Colonic mucosa (tissue), 4 donors: Measurements from ENCODE around the gene NCAPD3. TPM values are rescaled to one million over a fixed set of nuclear protein-coding genes. Genes with fewer than 3 reads are reported as not detected.

Experiments used
- DNase-seq: peaks from one replicate; pipeline ENCODE4 v3.0.0-alpha.2; 2020
- H3K27ac ChIP-seq: fragments of 200-600 bp; one replicate; pipeline ENCODE4 v1.8.0; 2021
- H3K27me3 ChIP-seq: fragments of 200-600 bp; one replicate; pipeline ENCODE4 v1.8.0; 2021
- H3K36me3 ChIP-seq: fragments of 200-600 bp; one replicate; pipeline ENCODE4 v1.8.0; 2021
- H3K4me1 ChIP-seq: fragments of 200-600 bp; one replicate; pipeline ENCODE4 v1.8.0; 2021; ENCODE audit warnings: mild to moderate bottlenecking
- H3K4me3 ChIP-seq: fragments of 200-600 bp; one replicate; pipeline ENCODE4 v1.8.0; 2021
- H3K9ac ChIP-seq, 2 donors: one replicate each; pipeline ENCODE4 v1.7.0; 2013; ENCODE audit warnings: control low read depth in 2 of 2, low read depth in 2 of 2, low read length in 2 of 2
- H3K9me3 ChIP-seq: fragments of 200-600 bp; one replicate; pipeline ENCODE4 v1.8.0; 2021
- intact Hi-C: fragments of 100-400 bp; cut with DNase I; formaldehyde crosslinking; loops from one replicate; pipeline ENCODE4 v1.14.1; 2022
- total RNA-seq, 2 donors: library from RNA; stranded (reverse); fragmentation: NEBNext Ultra II Directional in 1 of 2; extraction: Animal tissue kit (Norgen Biotek cat#: 25700) in 1 of 2; gene quantifications; one replicate each; pipeline ENCODE4 v1.2.1, GENCODE V29; 2021
- TF ChIP-seq, protein P1 (sequence below): fragments of 200-600 bp; IDR thresholded peaks from one replicate; pipeline ENCODE4 v1.8.0; 2022; ENCODE audit warnings: antibody characterized with exemption, mild to moderate bottlenecking
- donor health status: healthy.
- donor health status: DM: no; HTN: no; CAD: no.
- donor health status: DM: no; HTN: no; CAD: no.

Gene NCAPD3
- total RNA-seq, 2 donors from 2014 or later: 12.9 to 45.0 TPM

DNA sequence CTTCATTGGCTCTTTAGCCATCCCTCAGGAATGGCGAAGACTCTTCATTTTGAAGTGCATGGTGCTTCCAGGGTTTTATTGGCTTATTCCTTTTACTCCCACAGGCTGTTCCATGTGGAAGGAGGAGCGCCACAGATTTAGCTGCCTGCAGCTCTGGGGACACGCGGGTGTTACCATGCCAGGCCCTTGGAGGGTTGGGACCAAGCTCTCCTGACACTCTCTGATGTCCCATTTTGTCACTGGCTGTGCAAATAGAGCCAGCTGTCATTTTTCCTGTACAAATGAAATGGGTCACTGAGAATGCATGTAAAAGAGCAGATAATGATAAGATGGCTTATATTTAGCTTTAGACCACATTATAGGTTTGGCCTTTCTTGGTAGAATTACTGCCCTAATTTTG, 20.1 kb upstream of the NCAPD3 start:
- Histone ChIP-seq H3K36me3 (peaks cover 5% of the 10 kb centered on the region), H3K9ac (no peak overlapping the region), H3K27ac (no peak overlapping the region), H3K9me3 (no peaks in the 10 kb centered on the region), H3K4me1 (no peaks in the 10 kb centered on the region), H3K27me3 (no peaks in the 10 kb centered on the region), H3K4me3 (no peak overlapping the region)
- TF ChIP-seq, protein P1, sequence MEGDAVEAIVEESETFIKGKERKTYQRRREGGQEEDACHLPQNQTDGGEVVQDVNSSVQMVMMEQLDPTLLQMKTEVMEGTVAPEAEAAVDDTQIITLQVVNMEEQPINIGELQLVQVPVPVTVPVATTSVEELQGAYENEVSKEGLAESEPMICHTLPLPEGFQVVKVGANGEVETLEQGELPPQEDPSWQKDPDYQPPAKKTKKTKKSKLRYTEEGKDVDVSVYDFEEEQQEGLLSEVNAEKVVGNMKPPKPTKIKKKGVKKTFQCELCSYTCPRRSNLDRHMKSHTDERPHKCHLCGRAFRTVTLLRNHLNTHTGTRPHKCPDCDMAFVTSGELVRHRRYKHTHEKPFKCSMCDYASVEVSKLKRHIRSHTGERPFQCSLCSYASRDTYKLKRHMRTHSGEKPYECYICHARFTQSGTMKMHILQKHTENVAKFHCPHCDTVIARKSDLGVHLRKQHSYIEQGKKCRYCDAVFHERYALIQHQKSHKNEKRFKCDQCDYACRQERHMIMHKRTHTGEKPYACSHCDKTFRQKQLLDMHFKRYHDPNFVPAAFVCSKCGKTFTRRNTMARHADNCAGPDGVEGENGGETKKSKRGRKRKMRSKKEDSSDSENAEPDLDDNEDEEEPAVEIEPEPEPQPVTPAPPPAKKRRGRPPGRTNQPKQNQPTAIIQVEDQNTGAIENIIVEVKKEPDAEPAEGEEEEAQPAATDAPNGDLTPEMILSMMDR: no peak
- no peak for DNase-seq
- intact Hi-C loops: no loop called here

DNA sequence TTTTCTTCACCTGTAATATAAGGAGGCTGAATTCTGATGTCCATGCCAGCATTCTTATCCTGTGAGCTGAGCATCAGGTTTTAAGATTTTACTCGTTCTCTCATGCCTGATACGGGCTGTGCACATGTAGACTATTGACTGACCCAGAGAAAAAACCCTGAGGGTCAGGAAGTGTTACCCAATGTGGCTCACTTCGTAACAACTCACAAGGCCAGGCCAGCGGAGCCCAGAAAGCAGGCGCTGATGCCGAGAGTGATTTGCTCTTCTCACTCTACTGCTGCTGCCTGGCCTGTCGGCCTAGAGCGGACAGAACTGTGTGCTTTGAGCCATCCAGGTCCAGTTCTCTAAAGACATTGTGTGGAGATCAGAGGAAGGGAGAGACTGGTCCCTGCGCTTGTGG, 18.6 kb upstream of the NCAPD3 start:
- no peaks in the 10 kb centered on the region for H3K9me3 ChIP-seq
- no peak overlapping the region for H3K27ac ChIP-seq
- H3K9ac ChIP-seq: no peak overlapping the region
- TF ChIP-seq, protein P1: no peak
- H3K27me3 ChIP-seq: no peaks in the 10 kb centered on the region
- intact Hi-C loops: no loop called here
- peaks cover 5% of the 10 kb centered on the region for H3K36me3 ChIP-seq
- H3K4me3 ChIP-seq: no peak overlapping the region
- DNase-seq: no peak
- no peaks in the 10 kb centered on the region for H3K4me1 ChIP-seq

- intact Hi-C loops: no loop called here
- Histone ChIP-seq H3K9ac (no peak overlapping the region), H3K4me1 (no peaks in the 10 kb centered on the region), H3K27ac (no peak overlapping the region), H3K9me3 (no peaks in the 10 kb centered on the region), H3K36me3 (peaks cover 2% of the 10 kb centered on the region), H3K4me3 (no peak overlapping the region), H3K27me3 (no peaks in the 10 kb centered on the region)
- TF ChIP-seq, protein P1: no peak
- DNase-seq: no peak
Measured at GRCh38 chr11:134240592-134240991, 16.8 kb upstream of the NCAPD3 start.

DNA sequence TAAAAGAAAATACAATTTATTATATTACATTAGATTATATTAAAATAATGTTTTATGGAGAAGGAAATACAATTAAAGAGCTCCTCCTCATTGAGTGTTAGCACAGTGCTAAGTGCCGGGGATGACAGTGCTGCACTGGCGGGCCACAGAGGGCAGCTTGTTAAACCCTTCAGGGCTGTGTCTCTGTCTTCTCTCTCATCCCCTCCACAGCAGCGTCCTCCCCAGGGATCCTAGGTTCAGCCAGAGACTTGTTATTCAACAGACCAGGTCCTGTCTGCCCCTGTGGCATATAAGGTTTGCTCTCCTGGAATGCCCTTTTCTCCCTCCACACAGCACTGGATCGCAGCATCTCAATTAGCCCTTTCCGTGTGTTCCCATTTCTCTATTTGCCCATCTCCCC, 15.2 kb upstream of the NCAPD3 start:
- H3K9me3 ChIP-seq: no peaks in the 10 kb centered on the region
- H3K4me3 ChIP-seq: no peak overlapping the region
- H3K9ac ChIP-seq: no peak overlapping the region
- H3K27ac ChIP-seq: no peak overlapping the region
- DNase-seq: no peak
- TF ChIP-seq, protein P1: no peak
- H3K4me1 ChIP-seq: no peaks in the 10 kb centered on the region
- no peaks in the 10 kb centered on the region for H3K36me3 ChIP-seq
- intact Hi-C loops: no loop called here
- no peaks in the 10 kb centered on the region for H3K27me3 ChIP-seq

- H3K36me3 ChIP-seq: no peaks in the 10 kb centered on the region
Measured at GRCh38 chr11:134237557-134237922, 13.8 kb upstream of the NCAPD3 start.

More at GRCh38 chr11:134237557-134237922, 13.8 kb upstream of the NCAPD3 start:
- Histone ChIP-seq H3K27ac (no peak overlapping the region), H3K4me1 (no peaks in the 10 kb centered on the region), H3K9me3 (no peaks in the 10 kb centered on the region), H3K4me3 (no peak overlapping the region), H3K27me3 (no peaks in the 10 kb centered on the region), H3K9ac (no peak overlapping the region)
- intact Hi-C loops: no loop called here
- TF ChIP-seq, protein P1: no peak
- no peak for DNase-seq
